ENCODE measurements around the gene ADAMTS12. TPM values are rescaled to one million over a fixed set of nuclear protein-coding genes. Genes with fewer than 3 reads are reported as not detected.
A peak's percentile ranks its signal among the peaks of the same experiment; 100 is the strongest.

The ADAMTS12 gene
- polyA plus RNA-seq, 1 experiment = 46.8 TPM

DNA sequence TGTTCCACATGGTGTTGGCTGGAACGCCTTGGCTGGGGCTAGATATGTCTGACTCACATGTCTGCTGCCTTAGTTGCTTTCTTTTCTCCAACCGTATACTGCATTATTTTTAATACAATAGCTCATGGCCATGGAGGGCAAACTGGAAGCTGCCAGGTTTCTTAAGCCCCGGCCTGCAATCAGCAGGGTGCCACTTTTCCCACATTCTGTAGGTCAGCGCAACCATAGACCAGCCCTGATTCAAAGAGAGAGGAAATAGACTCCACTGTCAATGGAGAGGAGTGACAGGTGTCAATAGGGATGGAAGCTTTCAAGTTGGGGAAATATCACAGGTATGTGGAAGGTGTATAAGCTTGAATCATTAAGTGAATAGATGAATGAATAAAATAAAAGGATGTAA lies 390.5 kb downstream of the ADAMTS12 start:
- Histone ChIP-seq H3K27me3 (ENCODE audit: control insufficient read depth, insufficient read depth, low read length) (no peaks in the 10 kb centered on the region), H3K4me3 (ENCODE audit: low read depth, low read length) (no peak overlapping the region), H3K9me3 (ENCODE audit: control insufficient read depth, insufficient read depth, low read length) (no peaks in the 10 kb centered on the region; the same call in 1 of the 2 replicates), H3K27ac (ENCODE audit: low read depth, low read length) (no peak overlapping the region)
- CTCF ChIA-PET = no interaction called here
- POLR2A ChIA-PET = no interaction called here
- no peak for DNase-seq (ENCODE audit: low read depth, low spot score)
- TF ChIP-seq, protein P1, sequence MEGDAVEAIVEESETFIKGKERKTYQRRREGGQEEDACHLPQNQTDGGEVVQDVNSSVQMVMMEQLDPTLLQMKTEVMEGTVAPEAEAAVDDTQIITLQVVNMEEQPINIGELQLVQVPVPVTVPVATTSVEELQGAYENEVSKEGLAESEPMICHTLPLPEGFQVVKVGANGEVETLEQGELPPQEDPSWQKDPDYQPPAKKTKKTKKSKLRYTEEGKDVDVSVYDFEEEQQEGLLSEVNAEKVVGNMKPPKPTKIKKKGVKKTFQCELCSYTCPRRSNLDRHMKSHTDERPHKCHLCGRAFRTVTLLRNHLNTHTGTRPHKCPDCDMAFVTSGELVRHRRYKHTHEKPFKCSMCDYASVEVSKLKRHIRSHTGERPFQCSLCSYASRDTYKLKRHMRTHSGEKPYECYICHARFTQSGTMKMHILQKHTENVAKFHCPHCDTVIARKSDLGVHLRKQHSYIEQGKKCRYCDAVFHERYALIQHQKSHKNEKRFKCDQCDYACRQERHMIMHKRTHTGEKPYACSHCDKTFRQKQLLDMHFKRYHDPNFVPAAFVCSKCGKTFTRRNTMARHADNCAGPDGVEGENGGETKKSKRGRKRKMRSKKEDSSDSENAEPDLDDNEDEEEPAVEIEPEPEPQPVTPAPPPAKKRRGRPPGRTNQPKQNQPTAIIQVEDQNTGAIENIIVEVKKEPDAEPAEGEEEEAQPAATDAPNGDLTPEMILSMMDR (IDR thresholded peaks at IDR 0.05; ENCODE audit: low read depth, low read length) = no peak

DNA sequence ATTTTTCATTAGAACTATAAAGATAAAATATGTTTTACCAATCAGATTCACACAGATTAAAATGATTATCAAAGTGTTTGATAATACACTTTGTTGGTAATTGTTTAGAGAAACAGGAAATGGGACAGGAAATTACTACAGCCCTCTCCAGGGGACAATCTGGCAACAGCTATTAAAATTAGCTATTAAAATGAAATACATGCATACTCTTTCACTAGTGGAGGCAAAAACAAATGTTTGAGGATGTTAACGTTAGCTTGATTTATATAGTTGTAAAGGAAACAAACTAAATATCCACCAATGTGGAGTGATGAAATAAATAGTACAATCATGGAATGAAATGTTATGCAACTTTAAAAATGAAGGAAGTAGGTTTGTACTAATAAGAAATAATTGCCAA lies 397.3 kb downstream of the ADAMTS12 start:
- Histone ChIP-seq H3K4me3 (ENCODE audit: low read depth, low read length) (no peak overlapping the region), H3K9me3 (ENCODE audit: control insufficient read depth, insufficient read depth, low read length) (no peaks in the 10 kb centered on the region), H3K27me3 (ENCODE audit: control insufficient read depth, insufficient read depth, low read length) (no peaks in the 10 kb centered on the region), H3K27ac (ENCODE audit: low read depth, low read length) (no peak overlapping the region)
- POLR2A ChIA-PET = no interaction called here
- CTCF ChIA-PET = interaction anchor here (2.5 kb wide), 1 partner anchor 476 kb away, joined by 8 read pairs; no protein-coding TSS in a partner anchor
- TF ChIP-seq, protein P1 (IDR thresholded peaks at IDR 0.05; ENCODE audit: low read depth, low read length) = no peak
- DNase-seq (ENCODE audit: low read depth, low spot score) = no peak

DNA sequence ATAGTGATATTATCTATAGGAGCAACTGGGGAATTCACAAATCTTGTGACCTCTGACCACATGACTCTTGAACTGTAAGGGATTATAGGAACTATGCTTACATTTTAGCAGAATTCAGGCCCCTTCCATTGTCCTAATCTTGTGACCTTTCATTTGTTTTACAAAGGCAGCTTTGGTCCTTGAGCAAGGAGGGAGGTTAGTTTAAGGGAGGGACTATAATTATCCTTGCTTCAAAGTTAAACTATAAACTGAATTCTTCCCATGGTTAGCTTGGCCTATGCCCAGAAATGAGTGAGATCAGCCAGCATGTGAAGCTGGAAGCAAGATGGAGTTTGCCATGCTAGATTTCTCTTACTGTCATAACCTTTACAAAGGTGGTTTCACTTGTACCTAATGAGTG lies 399.8 kb downstream of the ADAMTS12 start:
- Histone ChIP-seq H3K27me3 (ENCODE audit: control insufficient read depth, insufficient read depth, low read length) (no peaks in the 10 kb centered on the region), H3K9me3 (ENCODE audit: control insufficient read depth, insufficient read depth, low read length) (no peaks in the 10 kb centered on the region; the same call in 1 of the 2 replicates), H3K4me3 (ENCODE audit: low read depth, low read length) (no peak overlapping the region), H3K27ac (ENCODE audit: low read depth, low read length) (no peak overlapping the region)
- POLR2A ChIA-PET = no interaction called here
- DNase-seq (ENCODE audit: low read depth, low spot score) = peak; percentile 4
- CTCF ChIA-PET = interaction anchor here (1.0 kb wide), 1 partner anchor 13 kb away, joined by 3 read pairs; no protein-coding TSS in a partner anchor
- TF ChIP-seq, protein P1 (IDR thresholded peaks at IDR 0.05; ENCODE audit: low read depth, low read length) = no peak

DNA sequence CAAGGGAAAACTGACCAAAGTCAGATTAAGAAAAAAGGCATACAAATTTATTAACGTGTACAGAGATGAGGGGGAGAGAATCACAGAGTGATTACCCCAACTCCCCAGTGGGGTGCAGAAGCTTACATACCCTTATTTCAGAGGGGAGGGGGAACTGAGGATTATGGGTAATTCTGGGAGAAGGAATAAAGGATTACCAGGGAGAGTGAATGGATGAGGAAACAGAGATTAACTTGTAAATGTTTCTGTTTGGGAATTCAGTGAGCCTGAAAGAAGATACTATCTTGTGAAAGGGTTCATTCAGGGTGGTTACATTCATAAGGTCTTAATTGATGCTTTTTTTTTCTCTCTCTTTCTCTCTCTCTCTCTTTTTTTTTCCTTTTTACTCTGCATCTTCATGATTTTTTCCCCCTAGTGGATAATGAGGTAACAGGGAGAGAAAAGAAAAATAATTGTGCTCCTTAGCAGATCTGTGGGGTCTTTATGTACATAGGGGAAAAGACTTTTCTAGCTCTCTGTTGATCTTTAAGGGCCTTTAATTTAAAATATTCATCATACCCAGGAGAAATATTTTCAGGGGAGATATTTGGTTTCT lies 401.6 kb downstream of the ADAMTS12 start:
- no peak overlapping the region for H3K4me3 ChIP-seq (ENCODE audit: low read depth, low read length)
- DNase-seq (ENCODE audit: low read depth, low spot score) = no peak
- TF ChIP-seq, protein P1 (IDR thresholded peaks at IDR 0.05; ENCODE audit: low read depth, low read length) = no peak
- H3K27ac ChIP-seq (ENCODE audit: low read depth, low read length) = no peak overlapping the region
- H3K9me3 ChIP-seq (ENCODE audit: control insufficient read depth, insufficient read depth, low read length) = no peaks in the 10 kb centered on the region; the same call in 1 of the 2 replicates
- ChIA-PET CTCF (interaction anchor here (1.2 kb wide), 1 partner anchor 480 kb away, joined by 3 read pairs; no protein-coding TSS in a partner anchor), POLR2A (interaction anchor here (0.7 kb wide), 1 partner anchor 12 kb away, joined by 3 read pairs; no protein-coding TSS in a partner anchor)
- H3K27me3 ChIP-seq (ENCODE audit: control insufficient read depth, insufficient read depth, low read length) = no peaks in the 10 kb centered on the region

DNA sequence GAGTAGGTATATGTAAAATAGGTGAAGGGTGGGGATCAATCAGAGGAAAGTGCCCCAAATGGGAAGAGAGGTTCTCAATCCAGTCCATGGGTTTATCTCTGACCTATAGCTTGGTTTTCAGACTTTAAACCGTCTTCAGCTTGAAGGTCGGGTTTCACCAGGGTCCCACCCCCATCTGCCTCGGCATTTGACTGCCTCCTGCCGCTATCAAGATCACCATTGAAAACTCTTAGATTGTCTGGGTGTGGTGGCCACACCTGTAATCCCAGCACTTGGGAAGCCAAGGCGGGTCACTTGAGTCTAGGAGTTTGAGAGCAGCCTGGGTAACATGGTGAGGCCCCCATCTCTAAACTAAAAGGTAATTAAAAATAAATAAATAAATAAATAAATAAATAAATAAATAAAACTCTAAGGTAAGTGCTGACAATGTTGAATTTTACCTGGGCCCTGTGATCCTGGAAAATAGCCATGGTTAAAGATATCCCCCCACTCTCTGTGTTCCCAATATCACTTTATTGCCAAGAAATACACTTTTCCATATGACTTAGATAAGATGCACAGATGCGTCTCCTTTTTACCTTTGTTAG lies 402.2 kb downstream of the ADAMTS12 start:
- TF ChIP-seq, protein P1 (IDR thresholded peaks at IDR 0.05; ENCODE audit: low read depth, low read length) = no peak
- H3K4me3 ChIP-seq (ENCODE audit: low read depth, low read length) = no peak overlapping the region
- POLR2A ChIA-PET = no interaction called here
- no peaks in the 10 kb centered on the region; the same call in 1 of the 2 replicates for H3K9me3 ChIP-seq (ENCODE audit: control insufficient read depth, insufficient read depth, low read length)
- no peaks in the 10 kb centered on the region for H3K27me3 ChIP-seq (ENCODE audit: control insufficient read depth, insufficient read depth, low read length)
- no peak for DNase-seq (ENCODE audit: low read depth, low spot score)
- H3K27ac ChIP-seq (ENCODE audit: low read depth, low read length) = no peak overlapping the region
- CTCF ChIA-PET = no interaction called here
